ENCODE data around the gene YPEL2.

DNA sequence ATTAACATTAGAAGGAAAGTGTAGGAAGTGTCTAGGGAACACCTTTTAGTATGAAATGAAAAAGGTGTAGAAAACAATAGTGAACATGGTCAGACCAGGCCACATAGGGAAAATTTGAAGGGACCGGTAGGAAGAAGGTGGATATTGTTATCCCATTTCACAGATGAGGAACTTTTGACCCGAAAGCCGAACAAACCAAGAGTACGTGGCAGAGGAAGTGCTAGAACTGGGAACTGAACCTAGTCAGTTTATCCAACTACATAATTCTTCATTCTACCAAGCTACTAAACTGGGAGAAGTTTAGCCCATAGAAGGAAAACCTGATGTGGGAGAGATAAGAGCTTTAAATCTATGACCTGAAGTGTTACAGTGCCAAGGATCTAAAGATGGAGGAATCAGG lies 43.2 kb downstream of the YPEL2 start:
- TF ChIP-seq, protein P1, sequence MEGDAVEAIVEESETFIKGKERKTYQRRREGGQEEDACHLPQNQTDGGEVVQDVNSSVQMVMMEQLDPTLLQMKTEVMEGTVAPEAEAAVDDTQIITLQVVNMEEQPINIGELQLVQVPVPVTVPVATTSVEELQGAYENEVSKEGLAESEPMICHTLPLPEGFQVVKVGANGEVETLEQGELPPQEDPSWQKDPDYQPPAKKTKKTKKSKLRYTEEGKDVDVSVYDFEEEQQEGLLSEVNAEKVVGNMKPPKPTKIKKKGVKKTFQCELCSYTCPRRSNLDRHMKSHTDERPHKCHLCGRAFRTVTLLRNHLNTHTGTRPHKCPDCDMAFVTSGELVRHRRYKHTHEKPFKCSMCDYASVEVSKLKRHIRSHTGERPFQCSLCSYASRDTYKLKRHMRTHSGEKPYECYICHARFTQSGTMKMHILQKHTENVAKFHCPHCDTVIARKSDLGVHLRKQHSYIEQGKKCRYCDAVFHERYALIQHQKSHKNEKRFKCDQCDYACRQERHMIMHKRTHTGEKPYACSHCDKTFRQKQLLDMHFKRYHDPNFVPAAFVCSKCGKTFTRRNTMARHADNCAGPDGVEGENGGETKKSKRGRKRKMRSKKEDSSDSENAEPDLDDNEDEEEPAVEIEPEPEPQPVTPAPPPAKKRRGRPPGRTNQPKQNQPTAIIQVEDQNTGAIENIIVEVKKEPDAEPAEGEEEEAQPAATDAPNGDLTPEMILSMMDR (IDR thresholded peaks at IDR 0.05; ENCODE audit: low read depth, low read length, poor library complexity, severe bottlenecking), result no peak
- no peak for TF ChIP-seq EZH2phosphoT487 (IDR thresholded peaks at IDR 0.05; ENCODE audit: borderline replicate concordance, low read length)
